Epithelial cell of proximal tubule (primary cell): ENCODE data around the gene C14orf132. TPM values are rescaled to one million over a fixed set of nuclear protein-coding genes. Genes with fewer than 3 reads are reported as not detected.

ENCODE experiments used
- DNase-seq: peaks from one replicate; pipeline ENCODE4 v3.0.0-alpha.2; 2011; ENCODE audit warnings: low read depth
- H3K4me3 ChIP-seq: 2 replicates; pipeline ENCODE4 v1.5.1; 2011; ENCODE audit warnings: low read depth, mild to moderate bottlenecking, low read length
- total RNA-seq: library from RNA; depleted of rRNA; stranded (reverse); fragments of >200 nt; gene quantifications from 2 replicates; pipeline ENCODE4 v1.2.3, GENCODE V29; 2015
- TF ChIP-seq, protein P1 (sequence below): conservative IDR thresholded peaks from 2 replicates; pipeline ENCODE4 v1.5.1; 2012; ENCODE audit warnings: low read depth, mild to moderate bottlenecking, low read length

C14orf132 gene
- total RNA-seq, 1 donor from 2014 or later = 4.0 TPM

DNA sequence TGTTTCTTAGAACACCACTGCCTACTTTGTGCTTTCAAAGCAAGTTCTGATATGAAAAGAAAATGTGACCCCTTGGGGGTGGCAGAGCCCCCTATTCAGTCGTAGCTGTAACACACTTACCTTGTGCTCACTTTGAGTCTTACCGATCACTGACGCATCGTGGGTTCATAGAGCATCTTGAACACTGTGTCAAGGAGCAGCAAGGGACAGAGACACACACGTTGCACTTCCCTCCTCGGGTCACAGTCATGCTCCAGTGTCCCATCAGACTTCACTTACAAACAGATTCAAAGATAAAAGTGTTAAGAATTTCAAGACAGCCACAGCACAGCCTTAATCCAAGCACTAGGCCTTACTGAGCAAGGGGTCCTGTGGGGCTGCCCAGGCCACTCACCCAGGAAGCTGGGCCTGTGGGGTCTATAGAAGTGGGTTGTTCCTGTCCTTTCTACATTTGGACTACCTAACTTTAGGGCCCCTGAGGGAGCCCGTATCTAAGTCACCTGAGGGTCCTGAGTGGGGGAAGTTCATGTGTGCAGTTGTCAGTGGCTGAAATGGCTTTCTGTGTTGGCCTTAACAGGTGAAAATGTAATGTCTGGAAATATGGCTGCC is 90.1 kb downstream of the C14orf132 start:
- no peak for DNase-seq
- TF ChIP-seq, protein P1, sequence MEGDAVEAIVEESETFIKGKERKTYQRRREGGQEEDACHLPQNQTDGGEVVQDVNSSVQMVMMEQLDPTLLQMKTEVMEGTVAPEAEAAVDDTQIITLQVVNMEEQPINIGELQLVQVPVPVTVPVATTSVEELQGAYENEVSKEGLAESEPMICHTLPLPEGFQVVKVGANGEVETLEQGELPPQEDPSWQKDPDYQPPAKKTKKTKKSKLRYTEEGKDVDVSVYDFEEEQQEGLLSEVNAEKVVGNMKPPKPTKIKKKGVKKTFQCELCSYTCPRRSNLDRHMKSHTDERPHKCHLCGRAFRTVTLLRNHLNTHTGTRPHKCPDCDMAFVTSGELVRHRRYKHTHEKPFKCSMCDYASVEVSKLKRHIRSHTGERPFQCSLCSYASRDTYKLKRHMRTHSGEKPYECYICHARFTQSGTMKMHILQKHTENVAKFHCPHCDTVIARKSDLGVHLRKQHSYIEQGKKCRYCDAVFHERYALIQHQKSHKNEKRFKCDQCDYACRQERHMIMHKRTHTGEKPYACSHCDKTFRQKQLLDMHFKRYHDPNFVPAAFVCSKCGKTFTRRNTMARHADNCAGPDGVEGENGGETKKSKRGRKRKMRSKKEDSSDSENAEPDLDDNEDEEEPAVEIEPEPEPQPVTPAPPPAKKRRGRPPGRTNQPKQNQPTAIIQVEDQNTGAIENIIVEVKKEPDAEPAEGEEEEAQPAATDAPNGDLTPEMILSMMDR = no peak
- H3K4me3 ChIP-seq = no peak overlapping the region

DNA sequence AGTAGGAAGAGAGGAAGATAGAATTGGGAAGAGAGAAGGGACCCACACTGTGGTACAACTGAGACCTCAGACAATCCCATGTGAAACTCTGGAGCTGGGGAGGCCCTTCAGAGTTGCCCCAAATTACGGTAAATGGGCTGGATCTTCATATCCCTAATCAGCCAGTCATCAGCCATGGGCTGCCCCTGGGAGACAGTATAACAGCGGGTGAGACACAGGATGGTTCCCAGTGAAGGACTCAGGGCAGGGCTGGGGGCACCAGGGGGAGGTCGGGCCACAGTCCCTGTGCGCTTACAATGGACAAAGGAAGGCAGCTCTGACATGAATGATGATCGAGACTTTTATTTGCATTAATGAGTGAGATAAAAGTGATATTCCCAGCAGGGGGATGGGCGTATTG is 91.2 kb downstream of the C14orf132 start:
- TF ChIP-seq, protein P1 = no peak
- no peak for DNase-seq

DNA sequence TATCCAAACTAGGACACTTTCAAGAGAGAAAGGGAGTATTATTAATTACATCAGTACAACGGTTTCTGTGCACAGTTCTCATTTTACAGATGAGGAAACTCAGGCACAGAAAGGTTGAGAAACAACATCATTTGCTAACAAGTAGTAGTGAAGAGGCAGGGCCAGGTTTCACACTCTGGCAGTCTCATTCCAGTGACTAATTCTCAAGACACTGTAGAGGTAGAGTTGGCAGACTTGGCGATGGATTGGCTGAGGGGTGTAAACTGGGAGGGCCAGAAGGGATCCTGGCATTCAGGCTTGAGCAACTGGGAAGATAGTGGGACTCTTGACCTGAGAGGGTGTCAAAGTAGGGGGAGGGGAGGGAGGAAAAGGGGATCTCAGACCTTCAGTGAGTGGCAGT is 91.7 kb downstream of the C14orf132 start:
- DNase-seq = peak; percentile 42
- H3K4me3 ChIP-seq = no peak overlapping the region
- TF ChIP-seq, protein P1 = no peak

More for the DNA sequence above, 91.2 kb downstream of the C14orf132 start:
- no peak overlapping the region for H3K4me3 ChIP-seq

DNA sequence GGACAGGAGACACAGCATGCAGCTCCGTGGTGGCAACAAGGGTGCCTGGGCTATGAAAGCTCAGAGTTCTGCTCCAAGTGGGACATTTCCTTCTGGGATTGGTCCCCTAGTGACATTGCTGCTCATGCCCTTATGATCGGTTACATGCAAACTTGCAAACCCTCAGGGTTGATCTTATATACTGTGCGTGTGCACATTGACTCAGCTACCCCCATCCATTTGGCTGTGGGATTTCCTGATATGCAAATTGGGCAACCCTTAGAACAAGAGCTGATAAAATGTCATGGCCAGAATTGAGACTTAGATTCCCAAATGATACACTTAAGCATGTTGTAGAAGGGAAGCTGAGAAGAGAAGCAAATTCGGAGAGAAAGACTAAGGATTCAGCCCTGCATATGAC is 92.7 kb downstream of the C14orf132 start:
- H3K4me3 ChIP-seq = no peak overlapping the region
- TF ChIP-seq, protein P1 = no peak
- DNase-seq = no peak

DNA sequence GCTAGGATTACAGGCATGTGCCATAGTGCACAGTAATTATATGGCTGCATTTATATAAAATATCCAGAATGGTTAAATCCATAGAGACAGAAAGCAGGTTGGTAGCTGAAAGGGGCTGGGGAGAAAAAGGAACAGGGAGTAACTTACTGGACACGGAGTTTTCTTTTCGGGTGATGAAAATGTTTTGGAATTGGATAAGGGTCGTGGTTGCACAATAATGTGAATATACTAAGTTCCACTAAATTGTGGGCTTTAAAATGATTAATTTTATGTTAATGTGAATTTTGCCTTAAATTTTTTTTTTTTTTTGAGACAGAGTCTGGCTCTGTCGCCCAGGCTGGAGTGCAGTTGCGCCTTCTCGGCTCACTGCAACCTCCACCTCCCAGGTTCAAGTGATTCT is 95.3 kb downstream of the C14orf132 start:
- H3K4me3 ChIP-seq = no peak overlapping the region
- TF ChIP-seq, protein P1 = no peak
- DNase-seq = no peak

DNA sequence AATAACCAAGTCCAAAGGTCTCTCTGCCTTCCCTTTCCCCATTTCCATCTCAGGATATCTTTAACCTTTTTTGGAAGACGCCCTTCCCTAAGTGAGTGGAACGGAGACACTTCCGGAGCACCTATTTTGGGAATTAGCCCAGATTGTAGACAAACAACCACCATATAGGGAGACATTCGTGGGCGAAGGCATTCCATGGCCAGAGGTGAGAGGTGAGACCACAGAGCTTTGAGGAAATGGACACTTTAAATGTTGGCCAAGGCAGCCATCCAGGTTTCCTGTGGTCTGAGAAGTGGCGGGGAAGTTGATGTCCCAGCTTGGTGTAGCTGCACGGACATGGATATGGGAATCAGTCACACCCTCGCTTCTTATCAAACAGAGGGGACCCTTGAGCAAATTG is 96.1 kb downstream of the C14orf132 start:
- H3K4me3 ChIP-seq = no peak overlapping the region
- TF ChIP-seq, protein P1 = no peak
- no peak for DNase-seq

DNA sequence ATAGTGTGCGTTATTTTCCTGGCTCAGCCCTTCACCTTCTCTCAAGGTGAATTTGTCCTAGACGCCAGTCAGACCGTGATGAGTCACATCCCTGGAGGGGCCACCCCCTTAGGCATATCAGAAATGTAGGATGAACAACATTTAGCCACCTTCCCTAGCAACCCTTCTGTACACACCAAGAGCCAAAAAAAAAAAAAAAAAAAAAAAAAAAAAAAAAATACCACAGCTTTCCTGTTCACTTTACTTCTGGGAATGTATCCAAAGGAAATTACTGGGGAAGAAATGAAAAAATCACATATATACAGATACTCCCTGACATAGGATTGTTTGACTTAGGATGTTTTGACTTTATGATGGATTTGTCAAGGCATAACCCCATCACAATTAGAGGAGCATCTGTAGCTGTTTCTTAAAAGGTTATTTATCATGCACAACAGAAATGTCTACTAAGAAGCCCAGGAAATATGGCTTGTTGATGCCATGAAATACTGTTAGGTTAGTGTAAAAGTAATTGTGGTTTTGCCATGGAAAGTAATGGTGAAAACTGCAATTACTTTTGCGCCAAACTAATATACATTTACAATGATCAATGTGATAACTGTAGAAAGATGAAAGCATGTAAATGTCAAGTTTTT is 97.3 kb downstream of the C14orf132 start:
- TF ChIP-seq, protein P1 = no peak
- H3K4me3 ChIP-seq = no peak overlapping the region
- no peak for DNase-seq
